SH-SY5Y (cell line): Measurements from ENCODE around the gene THADA.

Experiments used
- GATA2 ChIP-seq: IDR thresholded peaks from 2 replicates; pipeline ENCODE4 v1.6.1; 2011; ENCODE audit warnings: mild to moderate bottlenecking, low read depth, low read length
- GATA3 ChIP-seq: IDR thresholded peaks from 2 replicates; pipeline ENCODE4 v1.6.1; 2011; ENCODE audit warnings: low read depth, mild to moderate bottlenecking, low read length, moderate library complexity

GRCh38 chr2:43525506-43525905 is 70.3 kb downstream of the THADA start:
- TF ChIP-seq GATA2 (no peak), GATA3 (no peak)
